Right lobe of liver (tissue), 6 donors: ENCODE data around the gene DIP2C. TPM values are rescaled to one million over a fixed set of nuclear protein-coding genes. Genes with fewer than 3 reads are reported as not detected.

Experiments used
- ATAC-seq, 4 donors: fragments of 200-7000 bp; cut with Tn5 transposase; one replicate each; pipeline ENCODE4 v1.9.1; 2020; ENCODE audit warnings: mild to moderate bottlenecking in 4 of 4, moderate library complexity in 4 of 4
- DNase-seq, 3 donors: peaks; one replicate each; pipeline ENCODE4 v3.0.0-alpha.2; 2020
- H3K27ac ChIP-seq, 3 donors: fragments of 200-600 bp; one replicate each; pipeline ENCODE4 v1.8.0; 2022
- H3K27me3 ChIP-seq, 2 donors: fragments of 200-600 bp; one replicate each; pipeline ENCODE4 v1.8.0; 2022
- H3K36me3 ChIP-seq, 4 donors: fragments of 200-600 bp; sonication (generic) in 1 of 4; one replicate each; pipeline versions ENCODE4 v1.5.1 to v1.8.0; 2017 to 2022; ENCODE audit warnings: control low read depth in 1 of 4
- H3K4me1 ChIP-seq, 4 donors: fragments of 200-600 bp; sonication (generic) in 1 of 4; one replicate each; pipeline versions ENCODE4 v1.5.1 to v1.8.0; 2017 to 2022; ENCODE audit warnings: control low read depth in 1 of 4
- H3K4me3 ChIP-seq, 3 donors: fragments of 200-600 bp; one replicate each; pipeline ENCODE4 v1.8.0; 2022
- H3K9me3 ChIP-seq, 4 donors: fragments of 200-600 bp; sonication (generic) in 1 of 4; one replicate each; pipeline versions ENCODE4 v1.5.1 to v1.8.0; 2017 to 2022; ENCODE audit warnings: control low read depth in 1 of 4
- POLR2A ChIP-seq: fragments of 450-650 bp; IDR thresholded peaks from one replicate; pipeline ENCODE4 v1.6.1; 2017; ENCODE audit warnings: antibody characterized with exemption, mild to moderate bottlenecking
- WGBS: methylation state at CpG from one replicate; pipeline ENCODE4 v1.1.6; 2018; ENCODE audit warnings: low coverage, low lambda C conversion rate; ENCODE audit not compliant: insufficient coverage; ENCODE audit errors: missing lambda C conversion rate; 5-methylcytosine and 5-hydroxymethylcytosine counted together
- intact Hi-C, 2 donors: fragments of 100-400 bp; cut with DNase I; formaldehyde crosslinking; loops; one replicate each; pipeline versions ENCODE4 v1.11.2 to v1.14.1; 2022
- total RNA-seq, 6 experiments: library from RNA; depleted of rRNA in 2 of 6; stranded (reverse); fragments of >200 nt in 2 of 6; fragmentation: NEBNext Ultra II Directional in 3 of 6; extraction: Animal tissue kit (Norgen Biotek cat#: 25700) in 3 of 6; gene quantifications; one replicate each; pipeline versions ENCODE4 v1.1.0 to v1.2.4, GENCODE V29; 2016 to 2023
- TF ChIP-seq, protein P1 (sequence below), 4 donors: fragments of 200-600 bp in 3 of 4; fragments of 450-650 bp in 1 of 4; IDR thresholded peaks; one replicate each; pipeline versions ENCODE4 v1.5.1 to v1.8.0; 2016 to 2022; ENCODE audit warnings: antibody characterized with exemption in 4 of 4, mild to moderate bottlenecking in 2 of 4
- donor health status: DM: no; HTN: yes; CAD: no.
- donor health status: DM: no; HTN: no; CAD: no.
- donor health status: DM: no; HTN: no; CAD: no.
- donor health status: DM: no; HTN: yes; CAD: no.
- donor health status: DM: no; HTN: yes; CAD: no.

DIP2C gene
- total RNA-seq, 6 experiments from 2014 or later = 8.0 to 13.5 (median 11.7) TPM

DNA sequence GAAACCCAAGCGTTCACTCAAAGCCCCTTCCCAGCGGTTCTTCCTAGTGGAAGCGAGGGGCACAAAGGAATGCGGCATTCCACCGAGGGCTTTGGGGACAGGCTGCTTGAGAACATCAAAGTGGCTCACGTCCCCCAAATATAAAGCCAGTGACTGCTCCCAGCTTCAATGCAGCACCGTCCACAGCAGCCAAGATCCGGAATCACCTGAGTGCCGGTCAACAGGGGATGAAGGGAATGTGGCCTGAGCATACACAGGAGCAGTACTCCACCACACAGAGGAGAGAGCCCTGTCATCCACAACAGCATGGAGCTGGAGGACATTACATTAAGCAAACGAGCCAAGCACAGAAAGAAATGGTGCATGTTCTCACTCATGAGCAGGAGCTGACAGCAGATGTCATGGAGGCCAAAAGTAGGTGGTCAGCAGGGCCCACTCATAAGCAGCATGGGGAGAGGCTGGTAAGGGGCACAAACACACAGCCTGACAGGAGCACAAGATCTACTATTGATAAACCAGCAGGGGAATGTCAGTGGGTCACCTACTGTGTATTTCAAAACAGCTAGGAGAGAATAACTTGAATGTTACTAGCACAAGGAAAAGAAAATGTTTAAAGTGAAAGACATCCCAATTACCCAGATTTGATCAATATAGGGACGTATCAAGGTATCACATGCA lies 79.5 kb downstream of the DIP2C start:
- no peaks in the 10 kb centered on the region for H3K4me1 ChIP-seq
- no peak overlapping the region for H3K27ac ChIP-seq
- intact Hi-C loops = no loop called here
- no peaks in the 10 kb centered on the region for H3K9me3 ChIP-seq
- 50% methylated on average over 4 of the region's 11 CpGs for WGBS
- H3K36me3 ChIP-seq = no peaks in the 10 kb centered on the region
- no peak overlapping the region for H3K4me3 ChIP-seq
- TF ChIP-seq, protein P1, sequence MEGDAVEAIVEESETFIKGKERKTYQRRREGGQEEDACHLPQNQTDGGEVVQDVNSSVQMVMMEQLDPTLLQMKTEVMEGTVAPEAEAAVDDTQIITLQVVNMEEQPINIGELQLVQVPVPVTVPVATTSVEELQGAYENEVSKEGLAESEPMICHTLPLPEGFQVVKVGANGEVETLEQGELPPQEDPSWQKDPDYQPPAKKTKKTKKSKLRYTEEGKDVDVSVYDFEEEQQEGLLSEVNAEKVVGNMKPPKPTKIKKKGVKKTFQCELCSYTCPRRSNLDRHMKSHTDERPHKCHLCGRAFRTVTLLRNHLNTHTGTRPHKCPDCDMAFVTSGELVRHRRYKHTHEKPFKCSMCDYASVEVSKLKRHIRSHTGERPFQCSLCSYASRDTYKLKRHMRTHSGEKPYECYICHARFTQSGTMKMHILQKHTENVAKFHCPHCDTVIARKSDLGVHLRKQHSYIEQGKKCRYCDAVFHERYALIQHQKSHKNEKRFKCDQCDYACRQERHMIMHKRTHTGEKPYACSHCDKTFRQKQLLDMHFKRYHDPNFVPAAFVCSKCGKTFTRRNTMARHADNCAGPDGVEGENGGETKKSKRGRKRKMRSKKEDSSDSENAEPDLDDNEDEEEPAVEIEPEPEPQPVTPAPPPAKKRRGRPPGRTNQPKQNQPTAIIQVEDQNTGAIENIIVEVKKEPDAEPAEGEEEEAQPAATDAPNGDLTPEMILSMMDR (IDR thresholded peaks at IDR 0.05) = no peak
- TF ChIP-seq POLR2A = no peak
- ATAC-seq = peak in 1 of 4 donors; percentile 28
- no peak for DNase-seq
- no peaks in the 10 kb centered on the region for H3K27me3 ChIP-seq

DNA sequence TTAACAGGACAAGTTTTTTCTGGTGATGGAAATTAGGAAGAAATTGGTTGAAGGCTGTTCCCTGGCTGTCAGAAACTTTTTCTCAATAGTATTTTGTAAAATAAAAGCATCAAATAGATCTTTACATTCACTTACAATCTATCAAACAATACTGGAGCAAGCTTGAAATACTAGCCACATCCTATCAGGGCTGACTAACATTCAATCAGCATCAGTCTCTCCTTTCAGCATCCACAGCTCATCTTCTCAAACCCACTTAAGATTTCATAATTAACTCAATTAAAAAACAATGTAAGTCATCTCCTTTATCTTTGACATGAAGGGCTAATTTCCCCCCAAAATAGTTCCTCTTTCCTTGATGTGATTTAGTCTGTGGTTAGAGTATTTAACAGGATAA lies 80.2 kb downstream of the DIP2C start:
- H3K9me3 ChIP-seq = no peaks in the 10 kb centered on the region
- DNase-seq = no peak
- TF ChIP-seq, protein P1 (IDR thresholded peaks at IDR 0.05) = no peak
- no peak for TF ChIP-seq POLR2A
- no peaks in the 10 kb centered on the region for H3K36me3 ChIP-seq
- H3K27ac ChIP-seq = no peak overlapping the region
- no peaks in the 10 kb centered on the region for H3K27me3 ChIP-seq
- intact Hi-C loops = no loop called here
- ATAC-seq = no peak
- no peak overlapping the region for H3K4me3 ChIP-seq
- no peaks in the 10 kb centered on the region for H3K4me1 ChIP-seq

DNA sequence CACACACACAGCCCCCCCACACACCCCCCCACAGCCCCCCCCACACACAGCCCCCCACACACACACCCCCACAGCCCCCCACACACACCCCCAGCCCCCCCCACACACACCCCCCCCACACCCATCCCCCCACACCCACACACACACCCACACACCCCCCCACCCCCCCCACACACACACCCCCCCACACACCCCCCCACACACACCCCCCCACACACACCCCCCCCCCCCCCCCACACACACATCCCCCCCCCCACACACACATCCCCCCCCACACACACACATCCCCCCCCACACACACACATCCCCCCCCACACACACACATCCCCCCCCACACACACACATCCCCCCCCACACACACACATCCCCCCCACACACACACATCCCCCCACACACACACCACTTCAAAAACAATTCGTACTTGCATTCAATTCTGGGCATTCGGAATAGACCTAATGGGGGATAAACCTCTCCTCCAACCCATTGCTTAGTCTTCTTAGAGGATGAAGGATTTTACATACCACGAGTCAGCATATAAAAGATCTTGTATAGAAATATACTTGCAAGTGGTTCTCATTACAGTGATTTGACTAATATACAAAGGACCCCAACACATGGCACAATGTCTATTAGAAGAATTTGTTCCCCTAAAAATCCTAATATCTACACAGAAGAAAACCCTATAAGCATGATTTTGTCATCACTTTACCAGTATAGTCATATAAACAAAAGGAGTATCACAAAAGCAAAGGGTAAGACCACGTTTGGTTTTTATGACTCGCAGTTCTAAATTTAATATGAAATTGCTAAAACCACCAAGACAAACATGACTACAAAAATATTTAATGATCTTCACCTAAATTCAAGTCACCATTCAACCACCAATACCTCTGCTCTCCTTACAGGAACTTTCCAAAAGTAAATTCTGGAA lies 80.9 kb downstream of the DIP2C start:
- Histone ChIP-seq H3K4me3 (no peak overlapping the region), H3K36me3 (no peaks in the 10 kb centered on the region), H3K27me3 (no peaks in the 10 kb centered on the region), H3K9me3 (no peaks in the 10 kb centered on the region), H3K4me1 (no peaks in the 10 kb centered on the region), H3K27ac (no peak overlapping the region)
- no peak for TF ChIP-seq POLR2A
- TF ChIP-seq, protein P1 (IDR thresholded peaks at IDR 0.05) = no peak
- DNase-seq (no peak), ATAC-seq (no peak)
- intact Hi-C loops = no loop called here
- 54% methylated on average over 5 of the region's 5 CpGs for WGBS

DNA sequence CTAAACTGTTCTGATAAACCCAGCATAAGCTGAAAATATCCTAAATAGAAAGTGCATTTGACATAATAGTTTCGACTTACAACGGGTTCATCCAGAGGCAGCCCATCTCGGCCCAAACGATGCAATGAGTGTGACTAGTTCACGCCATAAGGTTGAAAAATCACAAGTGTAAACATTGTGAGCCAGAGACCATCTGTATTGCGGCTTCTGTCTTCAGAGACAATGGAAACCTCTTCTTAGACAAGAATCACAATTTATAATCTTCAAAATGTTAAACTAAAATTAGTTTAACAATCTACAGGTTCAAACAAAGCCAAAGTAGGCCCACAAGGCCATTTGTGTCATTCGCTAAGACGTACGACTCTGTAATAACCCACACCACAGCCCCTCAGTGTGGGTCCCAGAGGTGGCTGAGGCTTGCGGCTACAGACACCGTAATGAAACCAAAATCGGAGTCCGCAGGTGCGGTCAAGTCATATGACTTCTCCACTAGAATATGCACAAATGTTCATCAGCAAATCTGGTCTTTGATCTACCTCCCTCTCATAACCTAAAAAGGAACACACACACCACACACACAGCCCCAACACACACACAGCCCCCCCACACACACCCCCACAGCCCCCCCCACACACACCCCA lies 81.8 kb downstream of the DIP2C start:
- Histone ChIP-seq H3K27me3 (no peaks in the 10 kb centered on the region), H3K9me3 (no peaks in the 10 kb centered on the region), H3K36me3 (no peaks in the 10 kb centered on the region), H3K4me1 (no peaks in the 10 kb centered on the region), H3K27ac (no peak overlapping the region), H3K4me3 (no peak overlapping the region)
- TF ChIP-seq, protein P1 (IDR thresholded peaks at IDR 0.05) = no peak
- no peak for TF ChIP-seq POLR2A
- intact Hi-C loops = no loop called here
- WGBS = 87% methylated on average over 14 of the region's 14 CpGs
- no peak for DNase-seq
- no peak for ATAC-seq
